OCI-LY7 (cell line): ENCODE measurements around the gene GMDS. TPM values are rescaled to one million over a fixed set of nuclear protein-coding genes. Genes with fewer than 3 reads are reported as not detected.

Source experiments
- BruUV-seq: library from RNA; stranded (reverse); fragments of 400-500 nt; replicated peaks from 2 replicates; lab custom pipeline; 2021; lab: Mats Ljungman, UMichigan
- CTCF ChIA-PET: fragments of 300-600 bp; sonication (Branson Sonifier 250); formaldehyde crosslinking; loops from one replicate; lab custom pipeline; 2022; ENCODE audit warnings: antibody characterized with exemption; ENCODE audit not compliant: unreplicated experiment; lab: Charles Lee
- POLR2A ChIA-PET: fragments of 300-600 bp; sonication (Branson Sonifier 250); formaldehyde crosslinking; loops from one replicate; lab custom pipeline; 2022; ENCODE audit warnings: antibody characterized with exemption; lab: Charles Lee
- DNase-seq: peaks from one replicate; pipeline ENCODE4 v3.0.0-alpha.2; 2015; ENCODE audit warnings: low spot score
- H2AFZ ChIP-seq: fragments of 200-600 bp; sonication (generic), shearing (Covaris generic); 2 replicates; pipeline ENCODE4 v1.6.1; 2014; ENCODE audit warnings: mild to moderate bottlenecking, antibody characterized with exemption, low read length, moderate library complexity
- H3K27ac ChIP-seq: fragments of 200-600 bp; sonication (generic); 2 replicates; pipeline ENCODE4 v1.5.1; 2014; ENCODE audit warnings: mixed run types, low read depth, mild to moderate bottlenecking, moderate library complexity, low read length, inconsistent platforms; ENCODE audit not compliant: poor library complexity, severe bottlenecking
- H3K36me3 ChIP-seq: fragments of 200-600 bp; sonication (generic); 2 replicates; pipeline ENCODE4 v1.6.1; 2014; ENCODE audit warnings: mild to moderate bottlenecking, antibody characterized with exemption, low read length, moderate library complexity, mixed read lengths; ENCODE audit not compliant: insufficient read depth
- H3K4me1 ChIP-seq: fragments of 200-600 bp; sonication (generic); 2 replicates; pipeline ENCODE4 v1.5.1; 2014; ENCODE audit warnings: mild to moderate bottlenecking, low read length; ENCODE audit not compliant: insufficient read depth, poor library complexity, severe bottlenecking
- H3K4me2 ChIP-seq: fragments of 200-600 bp; sonication (generic); 2 replicates; pipeline ENCODE4 v1.6.1; 2014; ENCODE audit warnings: mild to moderate bottlenecking, low read length
- H3K4me3 ChIP-seq: fragments of 200-600 bp; sonication (generic); 2 replicates; pipeline ENCODE4 v1.5.1; 2014; ENCODE audit warnings: mild to moderate bottlenecking, low read depth, low read length; ENCODE audit not compliant: poor library complexity, severe bottlenecking
- H3K79me2 ChIP-seq: fragments of 200-600 bp; sonication (generic); 2 replicates; pipeline ENCODE4 v1.6.1; 2016; ENCODE audit warnings: low read depth, mild to moderate bottlenecking, low read length, moderate library complexity, mixed read lengths; ENCODE audit not compliant: insufficient read depth
- H3K9me2 ChIP-seq: fragments of 200-600 bp; sonication (generic); 2 replicates; pipeline ENCODE4 v1.6.1; 2016; ENCODE audit warnings: mild to moderate bottlenecking, low read length, mixed read lengths; ENCODE audit not compliant: insufficient read depth
- H3K9me3 ChIP-seq: fragments of 200-600 bp; sonication (generic); 2 replicates; pipeline ENCODE4 v1.6.1; 2014; ENCODE audit warnings: mild to moderate bottlenecking, mixed run types, low read length, mixed read lengths
- H4K20me1 ChIP-seq: fragments of 200-600 bp; sonication (generic); 2 replicates; pipeline ENCODE4 v1.6.1; 2014; ENCODE audit warnings: mild to moderate bottlenecking, antibody characterized with exemption, low read length, moderate library complexity, mixed read lengths; ENCODE audit not compliant: insufficient read depth
- EZH2phosphoT487 ChIP-seq: fragments of 200-600 bp; sonication (generic); IDR thresholded peaks from 2 replicates; pipeline ENCODE4 v1.6.1; 2018; ENCODE audit warnings: low read depth, borderline replicate concordance, mild to moderate bottlenecking, mixed run types, antibody characterized with exemption, low read length, moderate library complexity, mixed read lengths
- intact Hi-C: fragments of 100-400 bp; cut with micrococcal nuclease; formaldehyde crosslinking; loops from one replicate; pipeline ENCODE4 v1.10.0; 2022; ENCODE audit not compliant: unreplicated experiment
- total RNA-seq, 2 experiments: library from RNA; depleted of rRNA in 1 of 2; stranded (reverse); fragments of >200 nt in 1 of 2; shearing (Covaris generic) in 1 of 2; gene quantifications; 2 replicates each; pipeline ENCODE4 v1.2.3, GENCODE V29; 2014 to 2022
- TF ChIP-seq, protein P1 (sequence below): fragments of 200-600 bp; sonication (generic); conservative IDR thresholded peaks from 2 replicates; pipeline ENCODE4 v1.5.1; 2014; ENCODE audit warnings: mild to moderate bottlenecking, antibody characterized with exemption, low read length, moderate library complexity, mixed read lengths

GMDS gene
- total RNA-seq, 2 experiments from 2014 or later, result 9.9 to 26.8 TPM

DNA sequence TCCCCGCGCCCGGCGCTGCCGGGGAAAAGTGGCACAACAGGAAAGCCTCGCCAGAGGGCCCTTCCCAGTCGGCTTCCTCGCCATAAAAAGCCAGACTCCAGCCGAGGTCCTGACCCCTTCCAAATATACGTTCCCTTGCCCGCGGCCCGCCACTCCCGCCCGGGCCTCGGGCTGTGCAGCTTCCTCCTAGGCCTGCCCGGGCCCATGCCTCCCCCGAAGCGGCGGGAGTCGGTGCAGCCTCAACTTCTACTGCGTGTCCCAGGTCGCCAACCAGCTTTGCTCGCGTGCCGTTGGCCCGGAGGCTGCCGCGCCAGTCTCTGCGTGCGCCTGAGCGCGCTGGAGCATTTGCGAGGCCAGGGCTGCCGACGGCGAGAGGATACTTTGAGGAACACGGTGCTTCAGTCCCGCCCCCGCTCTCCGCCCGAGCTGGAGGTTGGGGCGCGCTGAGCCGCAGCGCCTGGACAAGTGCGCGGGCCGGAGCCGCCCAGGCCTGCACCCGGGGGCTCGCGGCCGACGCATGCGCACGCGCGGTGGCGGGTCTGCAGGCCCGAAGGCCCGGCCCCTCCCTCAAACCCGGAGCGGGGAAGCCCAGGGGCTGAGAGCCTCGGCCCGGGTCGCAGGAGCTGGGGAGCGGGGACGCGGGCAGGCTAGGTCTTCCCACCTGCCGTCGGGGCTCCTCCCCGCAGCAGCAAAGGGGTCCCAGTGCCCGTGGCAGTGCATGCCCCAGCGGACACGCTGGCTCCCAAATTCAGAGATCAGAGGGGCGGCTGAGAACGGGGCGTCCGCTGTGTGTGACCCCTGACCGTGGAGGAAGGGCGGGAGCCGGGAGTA lies 625.5 kb downstream of the GMDS start:
- H2AFZ ChIP-seq, result no peak overlapping the region
- no peaks in the 10 kb centered on the region for H3K4me1 ChIP-seq
- H3K79me2 ChIP-seq, result no peaks in the 10 kb centered on the region
- no peaks in the 10 kb centered on the region for H3K9me2 ChIP-seq
- H3K36me3 ChIP-seq, result no peaks in the 10 kb centered on the region
- POLR2A ChIA-PET, result no interaction called here
- no peak overlapping the region for H3K4me2 ChIP-seq
- H3K27ac ChIP-seq, result no peak overlapping the region
- H3K9me3 ChIP-seq, result no peaks in the 10 kb centered on the region
- CTCF ChIA-PET, result no interaction called here
- DNase-seq, result no peak
- no peak for TF ChIP-seq EZH2phosphoT487
- TF ChIP-seq, protein P1, sequence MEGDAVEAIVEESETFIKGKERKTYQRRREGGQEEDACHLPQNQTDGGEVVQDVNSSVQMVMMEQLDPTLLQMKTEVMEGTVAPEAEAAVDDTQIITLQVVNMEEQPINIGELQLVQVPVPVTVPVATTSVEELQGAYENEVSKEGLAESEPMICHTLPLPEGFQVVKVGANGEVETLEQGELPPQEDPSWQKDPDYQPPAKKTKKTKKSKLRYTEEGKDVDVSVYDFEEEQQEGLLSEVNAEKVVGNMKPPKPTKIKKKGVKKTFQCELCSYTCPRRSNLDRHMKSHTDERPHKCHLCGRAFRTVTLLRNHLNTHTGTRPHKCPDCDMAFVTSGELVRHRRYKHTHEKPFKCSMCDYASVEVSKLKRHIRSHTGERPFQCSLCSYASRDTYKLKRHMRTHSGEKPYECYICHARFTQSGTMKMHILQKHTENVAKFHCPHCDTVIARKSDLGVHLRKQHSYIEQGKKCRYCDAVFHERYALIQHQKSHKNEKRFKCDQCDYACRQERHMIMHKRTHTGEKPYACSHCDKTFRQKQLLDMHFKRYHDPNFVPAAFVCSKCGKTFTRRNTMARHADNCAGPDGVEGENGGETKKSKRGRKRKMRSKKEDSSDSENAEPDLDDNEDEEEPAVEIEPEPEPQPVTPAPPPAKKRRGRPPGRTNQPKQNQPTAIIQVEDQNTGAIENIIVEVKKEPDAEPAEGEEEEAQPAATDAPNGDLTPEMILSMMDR, result no peak
- no peak overlapping the region for H3K4me3 ChIP-seq
- H4K20me1 ChIP-seq, result 0 out of 2 replicates have a peak, but pooled peaks cover 3% of the 10 kb centered on the region
- no TSS peak for BruUV-seq
- intact Hi-C loops, result no loop called here

DNA sequence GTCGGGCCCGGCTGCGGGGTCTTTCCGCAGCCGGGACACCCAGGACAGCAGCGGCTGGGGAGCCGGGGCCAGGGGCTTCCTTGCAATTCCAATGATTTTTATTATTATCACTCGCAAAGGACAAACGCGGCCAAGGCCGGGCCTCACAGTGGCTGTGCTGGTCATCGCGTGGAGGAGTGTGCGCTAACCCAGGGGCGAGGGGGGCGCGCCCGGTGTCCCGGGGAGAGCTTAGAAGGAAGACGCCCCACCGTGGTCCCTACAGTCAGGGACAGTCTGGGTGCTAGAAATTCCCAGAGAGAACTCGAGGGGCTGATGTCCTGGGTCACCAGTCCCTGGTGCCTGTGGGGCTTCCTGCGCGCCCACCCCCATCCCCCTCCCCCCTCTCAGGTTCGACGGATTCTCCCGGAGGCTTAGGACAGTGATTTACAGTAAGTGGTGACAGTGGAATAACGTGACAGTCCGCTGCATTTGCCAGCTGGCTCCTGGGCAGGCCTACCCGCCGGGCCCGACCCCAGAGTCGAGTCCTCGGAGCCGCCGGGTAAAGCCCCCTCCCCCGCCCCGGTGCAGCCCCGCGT lies 626.2 kb downstream of the GMDS start:
- ChIA-PET POLR2A (no interaction called here), CTCF (no interaction called here)
- Histone ChIP-seq H4K20me1 (0 out of 2 replicates have a peak, but pooled peaks cover 3% of the 10 kb centered on the region), H3K4me1 (no peaks in the 10 kb centered on the region), H3K4me2 (no peak overlapping the region), H3K27ac (no peak overlapping the region), H3K9me3 (no peaks in the 10 kb centered on the region), H3K9me2 (no peaks in the 10 kb centered on the region), H3K36me3 (no peaks in the 10 kb centered on the region), H3K79me2 (no peaks in the 10 kb centered on the region), H2AFZ (no peak overlapping the region), H3K4me3 (no peak overlapping the region)
- no TSS peak for BruUV-seq
- DNase-seq, result no peak
- intact Hi-C loops, result no loop called here
- TF ChIP-seq, protein P1, result no peak
- no peak for TF ChIP-seq EZH2phosphoT487
